ENCODE results near the gene CCNT2.

GRCh38 chr2:134988994-134989605 lies 70.5 kb downstream of the CCNT2 start:
- TF ChIP-seq EZH2 (IDR thresholded peaks at IDR 0.05; ENCODE audit: insufficient read depth, poor library complexity, severe bottlenecking): no peak
- TF ChIP-seq EZH2phosphoT487 (IDR thresholded peaks at IDR 0.05; ENCODE audit: insufficient read depth, low read depth): no peak
